GM18909 (cell line): ENCODE results near the gene ADGRA1.

Source experiments
- ATAC-seq: cut with Tn5 transposase; IDR thresholded peaks from one replicate; pipeline ENCODE4 v1.9.1; 2021; ENCODE audit warnings: mild to moderate bottlenecking; ENCODE audit not compliant: unreplicated experiment, poor library complexity

The ADGRA1 gene

DNA sequence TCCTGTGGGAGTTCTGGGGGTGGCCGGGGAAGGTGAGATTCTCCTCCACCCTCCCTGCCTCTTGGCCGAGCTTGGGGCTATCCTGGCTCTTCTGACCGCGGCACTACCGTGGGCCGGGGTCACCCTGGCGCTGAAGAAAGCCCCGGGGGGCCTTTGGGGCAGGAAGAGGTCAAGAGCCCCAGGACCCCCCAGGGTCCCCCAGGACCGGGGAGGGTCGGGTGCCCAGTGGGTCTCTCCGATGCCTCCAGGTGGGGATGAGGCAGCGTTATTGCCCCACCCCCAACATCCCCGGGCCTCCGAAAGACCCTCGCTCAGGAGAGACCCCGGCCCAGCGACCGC, 71.9 kb downstream of the ADGRA1 start:
- no peak for ATAC-seq

DNA sequence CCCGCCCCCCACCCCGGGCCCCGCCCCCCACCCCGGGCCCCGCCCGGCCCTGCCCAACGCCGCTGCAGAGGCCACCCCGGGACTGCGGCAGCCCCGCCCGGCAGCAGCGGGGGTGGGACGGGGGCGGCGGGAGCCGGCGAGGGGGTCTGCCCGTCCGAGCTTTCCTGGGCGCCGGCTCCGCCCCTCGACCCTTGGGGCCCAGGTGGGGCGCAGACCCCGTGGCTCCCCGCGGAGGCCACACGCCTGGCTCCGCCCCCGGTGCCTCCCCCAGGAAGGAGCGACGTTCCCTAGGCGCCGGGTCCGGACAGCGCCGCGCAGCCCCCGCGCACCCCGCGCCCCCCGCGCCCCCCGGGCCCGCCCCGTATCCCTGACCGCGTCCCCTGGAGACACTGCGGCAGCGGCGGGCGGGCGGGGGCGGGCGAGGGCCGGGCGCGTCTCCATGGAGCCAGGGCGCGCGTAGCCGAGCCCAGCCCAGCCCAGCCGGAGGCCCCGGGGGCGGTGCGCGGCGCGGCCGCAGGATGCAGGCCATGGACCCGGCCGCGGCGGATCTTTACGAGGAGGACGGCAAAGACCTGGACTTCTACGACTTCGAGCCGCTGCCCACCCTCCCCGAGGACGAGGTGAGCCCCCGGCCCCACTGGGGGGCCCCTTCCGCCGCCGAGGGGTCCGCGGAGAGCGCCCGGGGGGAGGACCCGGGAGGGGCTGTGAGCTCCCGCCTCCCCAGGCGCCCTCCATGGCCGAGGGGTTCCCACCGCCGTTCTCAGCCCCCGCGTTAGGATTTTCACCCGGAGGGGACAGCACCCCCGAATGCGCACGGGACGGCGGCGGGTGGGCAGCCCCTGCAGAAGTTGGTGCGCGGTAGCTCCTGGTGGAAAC, 72.5 kb downstream of the ADGRA1 start, which contains the start of gene KNDC1:
KNDC1 (plus strand) TSS at position 270 of the 876 bp plus-strand sequence; CDS start at position 519, 249 bp downstream.
- no peak for ATAC-seq

DNA sequence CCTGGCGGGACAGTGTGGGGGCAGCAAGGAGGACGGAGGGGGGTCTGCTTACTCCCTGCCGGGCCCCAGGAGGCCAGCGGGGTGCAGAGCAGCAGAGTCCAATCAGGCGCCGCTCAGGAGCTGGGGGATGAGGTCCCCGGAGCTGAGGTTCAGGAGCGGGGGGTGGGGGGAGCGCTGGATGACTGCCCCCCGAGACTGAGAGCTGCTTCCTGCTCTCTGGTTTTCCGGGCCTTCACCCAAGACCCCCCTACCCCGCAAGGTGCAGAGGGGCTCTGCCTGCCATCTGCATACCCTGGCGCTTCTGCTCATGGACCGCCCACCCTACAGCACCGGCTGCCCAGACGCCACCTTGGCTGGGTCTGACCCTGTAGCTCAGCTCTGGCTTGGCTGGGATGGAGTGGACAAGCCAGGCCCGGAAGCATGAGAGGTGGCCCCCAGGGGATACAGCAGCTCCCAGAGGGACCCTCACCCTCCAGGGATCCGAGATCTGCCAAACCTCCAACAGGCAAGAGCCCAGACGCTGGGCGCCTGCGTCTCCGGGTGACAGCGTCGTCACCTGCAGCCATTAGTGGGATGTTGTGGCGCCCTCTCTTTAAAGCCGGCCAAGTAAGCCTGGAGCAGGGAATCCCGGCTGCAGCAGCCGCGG, 73.2 kb downstream of the ADGRA1 start:
- no peak for ATAC-seq

DNA sequence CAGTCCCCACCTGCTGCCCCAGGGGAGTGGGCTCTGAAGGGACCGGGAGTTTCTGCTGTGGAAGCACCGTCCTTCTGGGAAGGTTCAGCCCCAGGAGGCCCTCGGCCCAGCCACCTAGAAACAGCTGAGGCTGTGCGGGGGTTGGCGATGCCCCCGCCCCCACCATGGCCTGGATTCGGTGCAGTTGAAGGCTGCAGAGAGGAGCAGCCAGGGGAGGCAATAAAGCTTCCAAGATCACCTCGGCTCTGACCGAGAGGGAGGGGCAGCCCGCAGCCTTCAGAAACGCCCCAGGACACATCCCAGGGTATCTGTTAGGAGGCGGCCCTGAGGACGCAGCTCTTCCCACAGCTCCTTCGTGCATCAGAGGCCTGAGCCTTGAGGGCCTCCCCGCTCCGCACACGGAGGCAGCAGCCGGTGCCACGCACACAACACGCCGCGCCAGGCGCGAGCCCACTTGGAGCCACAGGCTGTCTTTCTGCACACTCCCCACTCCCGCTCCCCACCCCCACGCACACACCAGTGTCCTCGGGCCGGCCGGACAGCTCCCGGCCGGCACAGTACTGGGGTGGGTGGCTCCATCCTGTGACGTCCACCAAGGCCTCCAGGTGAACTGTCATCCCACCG, 73.9 kb downstream of the ADGRA1 start:
- ATAC-seq, result no peak

DNA sequence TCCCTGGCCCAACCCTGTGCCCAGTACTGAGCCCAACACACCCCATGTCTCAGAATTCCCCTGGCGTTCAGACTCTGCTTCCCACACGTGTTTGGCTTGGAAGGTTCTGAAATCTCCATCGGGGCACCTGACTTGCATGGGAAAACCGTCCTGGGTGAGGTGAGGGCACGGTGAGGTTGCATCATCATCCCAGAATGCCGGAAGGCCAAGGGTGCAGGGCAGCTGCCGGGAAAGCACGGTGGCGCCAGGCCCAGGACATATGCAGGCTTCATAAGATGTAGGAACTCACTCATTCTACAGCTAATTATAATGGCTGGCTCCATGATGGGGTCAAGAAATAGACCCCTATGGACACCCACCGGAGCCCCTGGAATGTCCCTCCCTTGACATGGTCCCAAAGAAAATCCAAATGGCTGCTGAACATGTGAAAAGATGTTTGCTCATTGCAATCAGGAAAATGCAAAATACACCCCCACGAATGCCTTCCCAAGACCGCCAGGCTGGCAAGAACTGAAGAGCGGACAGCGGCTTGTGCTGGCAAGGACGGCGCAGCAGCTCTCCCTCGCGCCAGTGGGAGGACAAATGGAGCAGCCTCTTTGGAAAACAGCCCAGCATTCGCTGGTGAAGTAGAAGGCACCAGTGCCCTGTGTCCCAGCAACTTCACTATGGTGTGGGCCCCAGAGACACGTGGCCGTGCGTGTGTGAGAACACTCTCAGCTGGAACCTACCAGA, 74.6 kb downstream of the ADGRA1 start:
- no peak for ATAC-seq

DNA sequence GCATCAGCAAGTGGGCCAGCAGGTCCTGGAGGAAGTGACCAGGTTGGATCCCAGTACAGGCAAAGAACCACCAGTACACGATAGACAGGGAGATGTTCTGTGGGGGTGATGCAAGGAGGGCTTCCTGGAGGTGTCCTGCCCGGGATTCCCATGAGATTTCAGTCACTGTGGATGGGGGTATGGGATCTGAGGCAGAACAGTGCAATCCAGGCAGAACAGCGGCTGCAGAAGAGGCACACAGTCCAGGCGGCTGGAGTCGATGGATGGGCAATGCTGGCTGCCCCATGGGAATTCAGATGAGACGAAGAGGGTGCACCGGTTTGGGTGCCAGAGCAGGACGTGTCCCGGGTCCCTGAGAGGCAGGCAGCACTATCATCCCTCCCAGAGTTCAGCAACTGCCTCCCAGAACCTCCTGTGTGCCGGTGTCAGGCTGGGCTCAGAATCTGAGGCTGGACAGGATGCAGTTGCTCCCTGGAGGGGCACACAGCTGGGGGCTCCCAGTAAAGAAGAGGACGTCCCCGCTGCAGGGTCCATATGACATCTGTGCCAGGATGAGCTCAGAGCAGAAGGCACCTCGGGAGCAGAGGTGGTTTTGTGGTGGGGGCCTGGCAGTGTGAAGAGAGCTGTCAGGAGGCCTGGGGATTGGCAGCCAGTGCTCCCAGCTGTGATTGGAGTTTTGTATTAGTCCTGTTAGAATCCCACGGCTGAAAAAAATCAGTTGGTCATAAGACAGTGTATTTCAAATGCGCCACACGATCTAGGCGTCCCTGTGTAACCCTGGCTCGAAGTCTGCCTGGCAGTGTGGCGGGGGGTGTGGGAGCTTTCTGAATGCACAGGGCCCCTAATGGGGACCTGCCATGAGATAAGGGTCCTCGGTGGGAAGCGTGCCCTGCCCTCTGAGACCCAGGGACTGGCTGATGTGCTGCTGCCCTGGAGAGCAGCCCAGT, 75.5 kb downstream of the ADGRA1 start:
- no peak for ATAC-seq

DNA sequence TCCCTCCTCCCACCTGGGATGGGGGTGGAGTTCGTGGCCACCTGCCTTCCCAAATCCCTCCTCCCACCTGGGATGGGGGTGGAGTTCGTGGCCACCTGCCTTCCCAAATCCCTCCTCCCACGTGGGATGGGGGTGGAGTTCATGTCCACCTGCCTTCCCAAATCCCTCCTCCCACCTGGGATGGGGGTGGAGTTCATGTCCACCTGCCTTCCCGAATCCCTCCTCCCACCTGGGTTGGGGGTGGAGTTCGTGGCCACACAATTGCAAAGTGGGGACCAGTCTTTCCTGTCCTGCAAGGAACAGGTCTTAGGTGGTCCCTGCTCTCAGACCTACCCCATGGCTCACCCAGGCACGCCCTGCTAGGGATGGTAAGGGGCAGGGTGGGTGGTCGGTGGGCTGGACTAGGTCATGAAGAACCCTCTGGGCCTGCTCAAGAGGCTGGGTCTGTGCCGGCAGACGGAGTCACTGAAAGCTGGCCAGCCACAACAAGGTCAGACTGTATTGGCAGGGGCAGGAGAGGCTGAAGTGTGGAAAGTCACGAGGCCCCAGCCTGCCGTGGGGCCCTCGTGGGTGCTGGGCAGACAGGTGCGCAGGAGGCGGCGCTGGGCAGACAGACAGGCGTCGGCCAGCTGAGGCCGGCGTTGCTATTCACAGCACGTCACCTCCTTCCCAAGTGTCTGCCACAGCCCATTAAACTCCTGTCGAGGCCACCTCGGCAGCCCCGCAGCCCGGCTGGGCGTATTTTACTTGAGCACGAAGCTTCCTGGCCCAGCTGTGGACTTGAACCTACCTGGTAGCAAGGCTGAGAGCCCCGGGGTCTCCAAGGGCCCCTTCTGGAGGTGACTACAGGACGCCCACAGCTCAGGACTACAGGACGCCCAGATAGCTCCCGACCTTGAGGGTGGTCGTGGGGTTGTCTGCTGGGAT, 76.4 kb downstream of the ADGRA1 start:
- no peak for ATAC-seq

DNA sequence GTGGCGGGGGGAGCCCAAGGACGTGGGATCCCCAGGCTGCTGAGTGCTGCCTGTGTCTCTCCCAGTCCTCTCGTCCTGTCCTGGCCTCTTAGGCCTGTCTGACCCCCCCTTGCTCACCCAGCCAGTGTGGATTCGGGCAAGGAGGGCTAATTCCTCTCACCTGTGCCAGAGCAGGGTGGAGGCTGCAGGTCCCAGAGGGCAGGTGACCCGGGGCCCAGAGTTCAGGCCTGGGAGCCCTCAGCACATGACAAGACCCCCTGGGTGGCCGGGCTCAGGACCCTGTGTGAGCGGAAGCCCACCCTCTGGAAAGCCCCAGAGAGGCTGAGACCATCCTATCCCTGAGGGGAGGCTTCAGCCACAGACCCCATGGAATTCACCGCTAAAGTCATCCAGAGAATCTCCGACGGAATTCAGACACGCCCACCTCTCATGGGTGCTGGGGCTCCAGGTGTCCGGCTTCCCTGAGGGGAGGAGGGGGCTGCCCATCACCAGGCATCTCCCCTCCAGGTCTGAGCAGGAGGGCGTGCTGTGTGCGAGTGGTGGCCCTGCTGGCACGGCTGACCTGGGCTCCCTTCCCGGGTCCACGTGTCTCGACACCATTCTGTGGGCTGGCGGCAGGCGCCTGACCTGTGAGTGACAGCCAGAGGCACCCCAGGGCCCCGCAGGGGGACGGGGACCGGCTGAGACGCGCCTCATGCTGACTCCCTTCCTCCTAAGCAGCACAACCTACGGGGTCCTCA, 77.3 kb downstream of the ADGRA1 start:
- ATAC-seq, result no peak

DNA sequence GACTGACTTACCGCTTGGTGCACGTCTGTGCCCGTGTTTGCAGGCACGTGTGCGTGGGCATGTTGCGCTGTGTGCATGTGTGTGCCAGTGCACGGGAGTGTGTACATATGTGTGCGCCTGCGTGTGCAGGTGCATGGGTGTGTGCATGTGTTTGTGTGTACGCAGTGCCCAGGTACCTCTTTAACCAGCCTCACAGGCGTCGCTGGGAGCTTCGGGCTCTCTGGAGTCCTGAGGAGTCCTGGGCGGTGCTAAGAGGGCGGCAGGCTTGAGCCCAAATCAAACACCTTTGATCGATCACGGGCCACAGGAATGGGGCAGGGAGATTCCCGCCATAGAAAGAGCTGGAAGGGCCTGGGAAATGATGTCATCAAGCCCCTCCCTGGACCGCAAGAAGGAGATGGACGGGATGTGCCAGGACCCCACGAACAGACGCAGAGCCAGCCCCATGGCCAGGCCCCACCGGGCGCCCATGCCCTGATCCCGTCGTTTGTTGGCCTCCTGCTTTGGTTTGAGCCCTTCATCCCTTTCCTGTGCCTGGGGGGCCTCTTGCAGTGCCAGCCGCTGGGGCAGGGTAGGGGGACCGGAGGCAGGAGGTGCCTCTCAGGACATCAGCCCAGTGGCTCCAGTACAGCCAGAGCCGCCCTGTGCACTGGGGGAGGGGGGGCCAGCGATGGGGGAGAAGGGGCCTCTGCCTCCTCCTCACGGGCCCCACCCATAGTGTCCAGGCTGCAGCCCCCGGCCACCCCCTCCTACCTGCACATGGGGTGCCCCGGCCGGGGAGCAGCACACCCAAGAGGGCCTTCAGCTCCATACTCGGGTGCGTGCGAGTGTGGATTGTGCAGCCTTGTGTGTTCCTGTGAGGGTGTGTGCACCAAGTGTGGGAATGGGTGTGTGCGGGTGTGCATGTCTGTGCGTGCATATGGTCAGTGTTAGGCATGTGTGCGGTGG, 78.1 kb downstream of the ADGRA1 start:
- ATAC-seq, result no peak

DNA sequence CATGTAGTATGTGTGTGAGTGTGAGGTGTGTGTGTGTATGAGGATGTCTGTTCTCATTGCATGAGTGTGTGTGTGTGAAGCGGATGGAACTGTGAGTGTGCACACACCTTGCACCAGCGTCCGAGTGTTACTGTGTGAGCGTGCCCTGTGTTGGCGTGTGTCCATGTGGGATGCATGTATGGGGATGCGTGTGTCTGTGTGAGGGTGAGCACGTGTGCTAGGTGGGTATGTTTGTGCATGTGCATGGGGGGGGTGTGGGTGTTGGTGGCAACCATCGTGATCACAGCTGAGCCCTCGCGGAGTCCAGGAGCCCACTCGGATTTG, 78.7 kb downstream of the ADGRA1 start:
- ATAC-seq, result no peak

DNA sequence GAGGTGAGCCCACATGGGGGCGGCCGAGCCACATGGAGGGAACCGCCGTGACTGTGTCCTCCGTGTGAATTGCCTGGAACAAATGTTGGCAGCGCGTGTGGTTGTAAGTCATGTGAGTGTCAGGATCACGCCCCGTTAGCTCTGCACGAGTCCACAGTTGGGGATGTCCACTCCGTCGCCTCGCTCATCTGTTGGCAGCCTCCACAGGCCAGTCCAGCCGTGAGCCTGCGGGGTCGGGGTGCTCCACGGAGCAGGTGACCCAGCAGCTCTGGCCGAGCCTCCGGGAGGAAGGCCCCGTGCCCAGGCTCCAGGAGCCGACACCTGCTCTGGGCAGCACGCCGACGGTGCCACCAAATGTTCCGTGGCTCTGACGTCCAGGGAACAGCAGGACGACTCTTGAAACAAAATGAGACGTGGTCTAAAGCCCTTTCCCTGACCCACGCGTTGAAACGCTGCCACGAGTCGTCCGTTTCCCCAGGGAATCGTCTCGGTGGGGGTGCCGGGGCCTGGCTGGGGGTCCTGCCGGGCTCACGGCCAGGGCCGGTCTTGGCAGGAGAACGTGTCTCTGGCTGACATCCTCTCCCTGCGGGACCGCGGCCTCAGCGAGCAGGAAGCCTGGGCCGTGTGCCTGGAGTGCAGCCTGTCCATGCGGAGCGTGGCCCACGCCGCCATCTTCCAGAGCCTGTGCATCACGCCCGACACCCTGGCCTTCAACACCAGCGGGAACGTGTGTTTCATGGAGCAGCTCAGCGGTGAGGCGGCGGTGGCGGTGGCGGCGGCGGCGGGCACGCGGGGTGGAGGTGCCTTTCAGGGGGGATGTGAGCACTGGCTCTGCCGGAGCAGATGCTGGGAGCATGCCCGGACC, 79.3 kb downstream of the ADGRA1 start:
- ATAC-seq, result no peak

DNA sequence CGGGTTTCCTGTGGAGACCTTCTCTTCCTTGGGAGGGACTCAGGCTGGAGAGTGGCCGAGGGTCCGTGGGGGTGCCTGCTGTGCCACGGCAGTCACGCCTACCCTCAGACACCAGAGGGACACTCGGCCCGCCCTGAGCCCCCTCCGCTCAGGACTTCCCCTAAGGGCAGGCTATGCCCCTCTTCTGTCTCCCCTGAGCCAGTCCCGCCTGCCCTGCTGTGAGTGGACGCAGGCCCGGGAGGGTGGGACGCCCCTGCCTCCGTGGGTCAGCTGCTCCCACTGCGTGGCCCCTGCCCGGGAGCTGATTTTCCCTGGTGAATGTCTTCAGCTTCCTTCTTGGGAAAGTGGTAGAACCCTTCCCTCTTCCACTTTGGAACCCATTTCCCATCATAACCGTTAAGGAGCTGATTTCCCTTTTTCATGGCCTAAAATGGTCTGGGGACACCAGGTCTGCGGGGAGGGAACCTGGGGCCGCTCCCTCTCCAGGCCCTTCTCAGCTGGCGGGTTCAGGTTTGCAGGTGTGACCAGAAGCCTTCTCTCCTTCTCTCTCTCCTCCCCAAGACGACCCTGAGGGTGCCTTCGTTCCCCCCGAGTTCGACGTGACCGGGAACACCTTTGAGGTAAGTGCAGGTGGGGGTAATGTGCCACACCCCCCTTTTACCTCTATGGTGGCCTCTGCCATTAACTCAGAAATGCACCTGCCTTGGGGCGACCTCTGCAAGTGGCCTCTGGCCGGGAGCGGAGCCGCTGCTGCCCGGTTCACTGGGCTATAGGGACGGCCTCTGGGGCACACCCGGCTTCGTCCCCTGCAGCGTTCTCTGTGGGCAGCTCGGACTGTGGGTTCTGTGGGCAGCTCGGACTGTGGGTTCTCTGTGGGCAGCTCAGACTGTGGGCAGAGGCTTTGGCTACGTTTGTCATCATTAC, 80.2 kb downstream of the ADGRA1 start:
- no peak for ATAC-seq

DNA sequence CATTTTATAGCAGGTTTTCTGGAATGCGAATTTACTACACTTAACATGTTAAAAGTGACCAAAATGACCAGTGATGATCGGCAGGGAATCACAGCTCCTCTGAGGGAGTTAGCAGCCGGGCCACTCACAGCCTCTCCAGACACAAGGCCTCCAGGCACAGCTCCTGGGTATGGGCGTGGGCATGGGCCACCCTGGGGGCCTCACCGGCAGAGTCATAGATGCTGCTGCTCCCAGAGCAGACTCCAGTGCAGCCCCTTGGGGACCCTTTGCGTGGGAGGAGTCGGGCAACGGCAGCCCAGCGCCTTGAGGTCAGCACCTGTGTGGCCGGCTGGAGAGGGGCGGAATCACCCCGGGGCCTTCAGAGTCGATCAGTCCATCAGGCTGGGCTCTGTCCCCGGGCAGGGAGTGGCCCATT, 80.9 kb downstream of the ADGRA1 start:
- no peak for ATAC-seq

DNA sequence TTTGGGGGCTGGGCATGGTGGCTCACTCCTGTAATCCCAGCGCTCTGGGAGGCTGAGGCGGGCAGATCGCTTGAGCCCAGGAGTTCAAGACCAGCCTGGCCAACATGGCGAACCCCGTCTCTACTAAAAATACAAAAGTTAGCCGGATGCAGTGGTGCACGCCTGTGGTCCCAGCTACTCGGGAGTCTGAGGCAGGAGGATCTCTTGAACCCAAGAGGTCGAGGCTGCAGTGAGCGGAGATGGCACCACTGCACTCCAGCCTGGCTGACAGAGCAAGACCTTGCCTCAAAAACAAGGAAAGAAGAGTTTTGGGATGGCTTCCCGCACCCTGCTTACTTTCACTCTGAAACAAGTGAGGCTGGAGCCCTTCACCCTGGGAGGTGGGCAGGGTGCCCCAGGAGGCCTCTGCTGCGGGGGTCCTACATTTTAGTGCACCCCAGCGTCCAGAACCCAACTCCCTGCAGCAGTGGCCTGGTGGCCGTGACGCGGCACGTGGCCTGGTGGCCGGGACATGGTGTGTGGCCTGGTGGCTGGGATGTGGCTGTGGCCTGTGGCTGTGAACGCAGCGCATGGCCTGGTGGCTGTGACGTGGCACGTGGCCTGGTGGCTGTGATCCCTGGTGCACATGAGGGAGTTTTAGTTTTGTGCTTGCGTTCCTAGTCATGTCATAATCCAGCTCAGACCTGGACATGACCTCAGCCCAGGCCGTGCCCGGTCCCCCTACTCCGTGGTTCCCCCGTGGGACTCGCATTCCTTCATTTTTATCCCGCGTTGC, 81.6 kb downstream of the ADGRA1 start:
- ATAC-seq, result no peak
